WTC11 (cell line): ENCODE results near the gene BHLHE40.

Source experiments
- AR ChIP-seq: fragments of 250-450 bp; sonication (Bioruptor Pico); IDR thresholded peaks from 2 replicates; pipeline ENCODE4 v1.9.0; 2021; ENCODE audit warnings: mild to moderate bottlenecking
- CREM ChIP-seq: sonication (generic); formaldehyde crosslinking; IDR thresholded peaks from 2 replicates; pipeline ENCODE4 v1.8.1; 2022; ENCODE audit warnings: mild to moderate bottlenecking, missing genetic modification reagents, moderate library complexity
- CTCF ChIP-seq: fragments of 200-600 bp; IDR thresholded peaks from 2 replicates; pipeline ENCODE4 v1.8.0; 2022; ENCODE audit warnings: antibody characterized with exemption
- E2F1 ChIP-seq: sonication (generic); formaldehyde crosslinking; IDR thresholded peaks from 2 replicates; pipeline ENCODE4 v1.8.0; 2022; ENCODE audit warnings: mild to moderate bottlenecking, missing genetic modification reagents
- HMGXB4 ChIP-seq: sonication (generic); formaldehyde crosslinking; IDR thresholded peaks from 2 replicates; pipeline ENCODE4 v1.8.1; 2023; ENCODE audit warnings: mild to moderate bottlenecking, moderate library complexity, missing genetic modification reagents
- IRF2 ChIP-seq: sonication (generic); formaldehyde crosslinking; IDR thresholded peaks from 2 replicates; pipeline ENCODE4 v1.8.0; 2022; ENCODE audit warnings: low read depth, missing genetic modification reagents, borderline replicate concordance
- MAX ChIP-seq: sonication (generic); formaldehyde crosslinking; IDR thresholded peaks from 2 replicates; pipeline ENCODE4 v1.8.0; 2022; ENCODE audit warnings: mild to moderate bottlenecking, missing genetic modification reagents
- MLX ChIP-seq: sonication (generic); formaldehyde crosslinking; IDR thresholded peaks from 2 replicates; pipeline ENCODE4 v1.8.1; 2023; ENCODE audit warnings: mild to moderate bottlenecking, missing genetic modification reagents, moderate library complexity
- MXD4 ChIP-seq: fragments of 250-450 bp; sonication (Bioruptor Pico); IDR thresholded peaks from 2 replicates; pipeline ENCODE4 v1.8.0; 2021; ENCODE audit warnings: mild to moderate bottlenecking, moderate library complexity, borderline replicate concordance
- OVOL2 ChIP-seq: fragments of 250-450 bp; sonication (Bioruptor Pico); IDR thresholded peaks from 2 replicates; pipeline ENCODE4 v1.9.0; 2021; ENCODE audit warnings: mild to moderate bottlenecking, borderline replicate concordance
- ZNF317 ChIP-seq: sonication (generic); formaldehyde crosslinking; IDR thresholded peaks from 2 replicates; pipeline ENCODE4 v1.8.1; 2023; ENCODE audit warnings: low read depth, mild to moderate bottlenecking, moderate library complexity, missing genetic modification reagents, borderline replicate concordance
- ZNF423 ChIP-seq: fragments of 250-450 bp; sonication (Bioruptor Pico); IDR thresholded peaks from 2 replicates; pipeline ENCODE4 v2.1.2; 2022; ENCODE audit warnings: mild to moderate bottlenecking, moderate library complexity

GRCh38 chr3:4994823-4995499 is 15.7 kb downstream of the BHLHE40 start:
- no peak for TF ChIP-seq CTCF
- no peak for TF ChIP-seq CREM
- TF ChIP-seq OVOL2 (CRISPR knock-in tag), result no peak
- TF ChIP-seq IRF2 (CRISPR knock-in tag), result no peak
- TF ChIP-seq MAX (CRISPR knock-in tag), result no peak
- TF ChIP-seq MXD4 (CRISPR knock-in tag), result no peak
- no peak for TF ChIP-seq AR
- no peak for TF ChIP-seq ZNF423
- TF ChIP-seq MLX (CRISPR knock-in tag), result no peak
- no peak for TF ChIP-seq HMGXB4 (CRISPR knock-in tag)
- no peak for TF ChIP-seq ZNF317 (CRISPR knock-in tag)
- no peak for TF ChIP-seq E2F1 (CRISPR knock-in tag)
